DMS 273 (cell line): ENCODE data around the gene CALML3.
A peak's percentile ranks its signal among the peaks of the same experiment; 100 is the strongest.
"Not testable (repeated sequence)": the region's sequence is repeated elsewhere in the genome, so short reads cannot be mapped to it uniquely, and the experiment has no call there.

ENCODE experiments used
- DNase-seq: peaks from one replicate; lab custom pipeline; 2025; ENCODE audit not compliant: unreplicated experiment; lab: John Stamatoyannopoulos, UW

Gene CALML3

DNA sequence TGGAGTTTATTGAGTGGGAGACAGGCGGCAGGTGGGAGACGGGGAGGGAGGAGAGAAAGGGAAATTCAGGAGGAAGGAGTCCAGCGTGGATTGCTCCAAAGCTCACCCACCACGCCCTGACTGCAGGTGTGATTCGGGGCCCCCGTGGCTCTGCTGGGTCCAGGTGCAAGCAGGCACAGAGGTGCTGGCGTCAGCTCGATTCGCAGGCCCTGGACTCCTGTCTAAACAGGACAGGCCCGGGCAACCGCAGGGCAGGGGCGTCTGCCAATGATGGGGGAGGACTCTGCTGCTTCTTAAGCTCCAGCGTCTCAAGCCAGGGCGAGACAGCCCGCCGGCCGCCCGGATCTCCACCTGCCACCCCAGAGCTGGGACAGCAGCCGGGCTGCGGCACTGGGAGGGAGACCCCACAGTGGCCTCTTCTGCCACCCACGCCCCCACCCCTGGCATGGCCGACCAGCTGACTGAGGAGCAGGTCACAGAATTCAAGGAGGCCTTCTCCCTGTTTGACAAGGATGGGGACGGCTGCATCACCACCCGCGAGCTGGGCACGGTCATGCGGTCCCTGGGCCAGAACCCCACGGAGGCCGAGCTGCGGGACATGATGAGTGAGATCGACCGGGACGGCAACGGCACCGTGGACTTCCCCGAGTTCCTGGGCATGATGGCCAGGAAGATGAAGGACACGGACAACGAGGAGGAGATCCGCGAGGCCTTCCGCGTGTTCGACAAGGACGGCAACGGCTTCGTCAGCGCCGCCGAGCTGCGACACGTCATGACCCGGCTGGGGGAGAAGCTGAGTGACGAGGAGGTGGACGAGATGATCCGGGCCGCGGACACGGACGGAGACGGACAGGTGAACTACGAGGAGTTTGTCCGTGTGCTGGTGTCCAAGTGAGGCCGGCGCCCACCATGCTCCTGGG lies at the start of gene CALML3:
CALML3 (plus strand) TSS at position 321 of the 920 bp plus-strand sequence; CDS start at position 446, 125 bp downstream.
- DNase-seq = peak; percentile 4

DNA sequence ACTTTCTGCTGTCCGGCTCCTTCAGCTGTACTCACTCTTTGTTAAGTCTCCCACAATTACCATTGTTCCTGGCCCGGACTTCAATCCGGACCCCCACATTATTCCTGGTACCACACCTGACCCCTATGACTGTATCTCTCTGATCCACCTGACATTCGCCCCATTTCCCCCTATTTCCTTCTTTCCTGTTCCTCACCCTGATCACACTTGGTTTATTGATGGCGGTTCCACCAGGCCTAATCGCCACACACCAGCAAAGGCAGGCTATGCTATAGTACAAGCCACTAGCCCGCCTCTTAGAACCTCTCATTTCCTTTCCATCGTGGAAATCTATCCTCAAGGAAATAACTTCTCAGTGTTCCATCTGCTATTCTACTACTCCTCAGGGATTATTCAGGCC lies 49.7 kb upstream of the CALML3 start:
- DNase-seq = not testable (repeated sequence)

DNA sequence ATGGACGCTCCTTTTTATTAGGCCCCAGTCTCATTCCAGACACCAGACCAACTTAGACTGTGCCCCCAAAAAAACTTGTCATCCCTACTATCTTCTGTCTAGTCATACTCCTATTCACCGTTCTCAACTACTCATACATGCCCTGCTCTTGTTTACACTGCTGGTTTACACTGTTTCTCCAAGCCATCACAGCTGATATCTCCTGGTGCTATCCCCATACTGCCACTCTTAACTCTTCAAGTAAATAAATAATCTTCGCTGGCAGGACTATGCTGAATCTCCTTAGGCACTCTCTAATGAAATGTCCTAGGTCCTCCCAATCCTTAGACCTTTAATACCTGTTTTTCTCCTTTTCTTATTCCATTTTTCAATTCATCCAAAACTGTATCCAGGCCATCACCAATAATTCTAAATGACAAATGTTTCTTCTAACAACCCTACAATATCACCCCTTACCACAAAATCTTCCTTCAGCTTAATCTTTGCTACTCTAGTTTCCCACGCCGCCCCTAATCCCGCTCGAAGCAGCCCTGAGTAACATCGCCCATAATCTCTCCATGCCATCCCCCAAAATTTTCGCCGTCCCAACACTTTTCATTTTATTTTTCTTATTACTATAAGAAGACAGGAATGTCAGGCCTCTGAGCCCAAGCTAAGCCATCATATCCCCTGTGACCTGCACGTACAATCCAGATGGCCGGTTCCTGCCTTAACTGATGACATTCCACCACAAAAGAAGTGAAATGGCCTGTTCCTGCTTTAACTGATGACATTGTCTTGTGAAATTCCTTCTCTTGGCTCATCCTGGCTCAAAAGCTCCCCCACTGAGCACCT lies 48.6 kb upstream of the CALML3 start:
- DNase-seq = not testable (repeated sequence)

DNA sequence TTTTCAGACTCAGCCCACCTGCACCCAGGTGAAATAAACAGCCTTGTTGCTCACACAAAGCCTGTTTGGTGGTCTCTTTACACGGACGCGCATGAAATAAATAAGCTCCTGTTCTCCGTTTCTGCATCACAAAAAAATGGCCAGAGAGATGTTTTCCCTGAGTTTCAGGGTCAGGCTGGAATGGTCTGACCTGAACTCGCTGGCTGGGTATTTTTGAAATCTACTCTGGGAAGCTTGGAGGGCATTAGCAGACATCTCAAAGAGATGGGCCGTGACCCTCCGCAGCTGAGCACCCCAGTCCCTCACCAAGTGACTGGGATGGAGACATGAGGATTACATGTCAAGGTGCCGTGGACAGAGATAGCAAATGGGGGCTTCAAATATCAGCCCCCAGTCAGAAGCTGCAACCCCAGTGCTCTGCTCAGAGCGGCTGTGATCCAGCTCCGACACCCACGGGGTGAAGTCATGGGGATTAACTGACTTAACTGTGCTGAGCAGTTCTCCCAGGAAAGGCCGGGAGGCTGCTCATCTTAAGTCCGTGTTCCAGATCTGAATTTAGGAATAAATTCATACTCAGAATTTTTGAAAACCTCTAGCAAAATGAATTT lies 47.7 kb upstream of the CALML3 start:
- DNase-seq = no peak

DNA sequence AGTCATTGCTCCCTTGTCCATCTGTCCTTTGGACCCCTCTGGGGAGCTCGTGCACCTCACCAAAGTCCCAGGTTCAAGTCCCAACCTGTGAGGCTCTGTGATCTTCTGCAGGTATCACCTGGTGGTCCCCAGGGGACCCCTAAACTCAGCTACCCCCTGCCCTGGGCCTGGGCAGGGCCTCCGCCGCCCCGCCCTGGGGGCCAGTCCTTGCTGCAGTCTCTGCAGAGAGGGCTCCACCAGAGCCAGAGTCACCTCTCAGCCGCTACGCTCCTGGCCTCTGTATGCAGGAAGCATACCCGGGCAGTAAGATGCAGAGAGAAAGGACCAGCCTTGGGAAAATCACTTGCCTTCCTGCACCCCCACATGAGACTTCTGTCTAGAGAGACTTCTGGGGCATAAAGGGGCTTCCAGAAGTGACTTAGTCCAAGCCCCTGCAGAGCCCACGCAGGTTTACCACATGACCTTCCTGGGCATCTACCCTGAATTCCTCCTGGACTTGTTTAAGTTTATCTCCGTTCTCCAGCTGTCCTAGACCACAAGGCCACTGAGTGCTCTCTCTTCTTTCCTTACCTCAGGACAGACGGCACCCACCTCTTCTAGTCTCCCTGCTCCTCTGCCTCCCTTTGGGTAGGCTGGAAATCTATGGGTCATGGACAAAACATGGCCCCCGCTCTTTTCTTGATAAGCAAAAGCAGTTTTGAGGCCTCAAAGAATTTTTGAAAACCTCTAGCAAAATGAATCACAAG lies 46.6 kb upstream of the CALML3 start:
- no peak for DNase-seq

DNA sequence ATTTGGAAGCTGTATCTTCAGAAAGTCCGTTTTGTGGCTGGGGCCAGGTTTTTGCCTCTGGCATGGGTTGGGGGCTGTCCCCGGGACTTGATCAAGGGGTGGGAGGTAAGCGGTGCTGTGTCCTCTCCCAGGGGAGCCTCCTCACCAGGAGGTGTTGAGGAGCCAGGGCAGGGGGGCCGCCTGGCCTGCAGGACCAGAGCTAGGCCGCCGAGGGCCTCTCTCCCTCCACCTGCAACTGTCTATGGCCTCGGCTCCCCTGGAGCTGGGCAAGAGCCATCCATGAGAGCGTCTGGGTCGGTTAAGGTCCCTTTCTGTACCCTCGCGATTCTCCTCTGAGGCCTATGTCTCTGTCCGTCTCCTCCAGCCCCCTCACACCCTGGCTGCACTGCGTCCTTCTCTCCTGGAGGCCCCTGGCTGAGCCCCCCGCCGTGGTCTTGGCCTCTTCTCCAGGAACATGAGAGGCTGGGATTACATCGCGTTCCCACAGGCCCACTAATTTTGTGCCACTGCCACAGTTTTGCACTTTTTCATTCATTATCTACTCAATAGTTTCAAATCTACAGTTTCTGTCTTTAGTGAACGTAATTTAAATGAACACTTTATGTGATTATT lies 46.0 kb upstream of the CALML3 start:
- DNase-seq = no peak

DNA sequence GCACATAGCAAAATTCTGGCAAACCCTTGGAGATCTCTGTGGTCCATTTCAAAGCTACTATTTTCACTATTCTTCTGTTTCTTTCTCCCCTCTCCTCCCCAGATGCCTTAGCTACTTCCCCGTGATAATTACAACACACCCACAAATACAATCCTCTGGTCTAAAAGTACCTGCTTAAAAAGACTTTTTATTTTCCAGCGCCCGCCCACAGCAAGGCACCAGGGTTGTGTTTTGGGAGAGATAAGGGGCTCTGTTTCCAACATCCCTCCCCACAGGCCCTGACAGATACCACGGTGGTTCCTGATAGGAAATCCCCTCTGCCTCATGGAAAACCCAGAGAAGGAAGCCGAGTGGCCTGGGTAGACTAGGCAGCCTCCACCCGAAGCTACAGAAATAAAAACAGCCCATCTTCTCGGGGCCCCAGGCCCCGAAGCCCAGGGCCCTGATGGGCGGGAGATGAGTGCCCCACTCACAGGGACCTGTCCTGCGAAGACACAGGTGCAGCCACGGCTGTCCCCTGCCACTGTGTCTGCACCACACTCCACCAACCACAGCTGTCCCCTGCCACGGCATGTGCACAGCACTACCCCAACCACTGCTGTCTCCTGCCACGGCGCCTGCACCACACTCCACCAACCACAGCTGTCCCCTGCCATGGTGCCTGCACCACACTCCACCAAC lies 45.1 kb upstream of the CALML3 start:
- no peak for DNase-seq

DNA sequence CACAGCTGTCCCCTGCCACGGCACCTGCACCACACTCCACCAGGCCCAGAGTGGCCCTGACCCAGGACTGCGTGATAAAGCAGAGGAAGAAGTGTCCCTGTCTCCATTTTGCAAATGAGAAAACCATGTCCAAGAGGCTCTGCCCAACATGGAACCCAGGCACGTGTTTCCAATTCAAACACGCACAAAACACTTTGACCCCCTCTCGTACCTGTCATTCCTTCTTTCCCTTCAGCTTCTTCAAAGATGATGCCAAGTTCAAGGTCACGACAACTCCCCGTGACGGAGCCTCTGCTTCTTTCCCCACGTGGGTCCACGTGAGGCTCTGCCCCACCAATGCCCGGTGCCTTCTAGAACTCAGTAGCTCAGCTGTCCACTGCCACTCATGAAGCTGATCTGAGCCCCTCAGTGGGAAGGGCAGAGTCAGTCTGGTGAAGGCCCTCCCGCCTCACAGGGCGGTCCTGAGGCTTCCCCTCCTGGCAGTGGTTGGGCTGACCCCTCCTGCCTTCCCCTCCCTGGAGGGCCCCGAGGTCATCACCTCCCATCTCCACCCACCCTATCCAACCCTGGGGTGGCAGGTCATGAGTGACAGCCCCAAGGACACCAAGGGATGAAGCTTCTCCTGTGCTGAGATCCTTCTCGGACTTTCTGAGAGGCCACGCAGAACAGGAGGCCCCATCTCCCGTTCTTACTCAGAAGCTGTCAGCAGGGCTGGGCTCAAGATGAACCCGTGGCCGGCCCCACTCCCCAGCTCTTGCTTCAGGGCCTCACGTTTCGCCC lies 44.4 kb upstream of the CALML3 start:
- no peak for DNase-seq

DNA sequence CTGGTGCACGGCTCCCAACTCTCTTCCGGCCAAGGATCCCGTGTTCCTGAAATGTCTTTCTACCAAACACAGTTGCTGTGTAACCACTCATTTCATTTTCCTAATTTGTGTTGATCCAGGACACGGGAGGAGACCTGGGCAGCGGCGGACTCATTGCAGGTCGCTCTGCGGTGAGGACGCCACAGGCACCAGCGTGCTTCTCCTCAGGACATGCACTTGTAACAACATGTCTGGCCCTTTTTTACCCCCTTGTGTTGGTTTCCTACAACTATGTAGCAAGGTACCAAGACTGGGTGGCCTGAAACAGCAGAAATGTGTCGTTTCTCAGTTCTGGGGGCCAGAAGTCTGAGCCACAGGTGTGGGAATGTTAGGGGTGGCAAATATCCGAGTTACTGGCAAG lies 43.6 kb upstream of the CALML3 start:
- DNase-seq = no peak

DNA sequence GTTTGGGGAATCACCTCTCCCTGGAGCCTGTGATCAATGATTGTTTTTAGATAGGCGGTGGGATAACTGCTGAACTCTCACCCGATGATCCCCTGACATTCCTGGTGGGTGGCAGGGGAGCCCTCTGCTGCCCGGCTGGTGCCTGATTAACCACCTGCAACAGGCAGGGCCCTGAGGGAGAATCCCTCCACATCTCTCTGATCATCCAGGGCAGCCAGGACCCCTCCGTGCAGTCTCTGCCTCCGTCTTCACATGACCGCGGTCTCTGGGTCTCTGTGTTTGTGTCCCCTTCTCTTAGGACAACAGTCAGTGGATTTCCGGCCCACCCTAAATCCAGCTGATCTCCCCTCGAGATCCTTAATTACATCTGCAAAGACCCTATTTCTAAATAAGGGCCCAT lies 42.7 kb upstream of the CALML3 start:
- DNase-seq = no peak

DNA sequence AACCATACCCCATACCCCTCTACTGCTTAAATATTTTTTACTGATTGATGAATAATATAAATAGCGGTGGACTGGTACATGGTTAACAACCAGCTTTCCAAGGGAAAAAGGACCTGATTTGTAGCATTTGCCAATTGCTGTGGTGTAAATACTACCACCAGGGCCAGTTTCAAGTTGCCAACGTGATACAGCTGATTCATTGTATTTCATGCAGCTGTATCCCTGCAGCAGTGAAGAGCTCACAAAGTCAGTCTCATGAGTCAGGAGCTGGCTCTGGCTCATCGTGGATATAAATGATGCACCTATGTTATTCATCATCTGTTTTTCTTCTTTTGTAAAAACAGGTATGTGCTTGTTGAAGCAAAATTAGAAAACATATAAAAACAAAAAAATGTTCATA lies 40.6 kb upstream of the CALML3 start:
- DNase-seq = no peak

DNA sequence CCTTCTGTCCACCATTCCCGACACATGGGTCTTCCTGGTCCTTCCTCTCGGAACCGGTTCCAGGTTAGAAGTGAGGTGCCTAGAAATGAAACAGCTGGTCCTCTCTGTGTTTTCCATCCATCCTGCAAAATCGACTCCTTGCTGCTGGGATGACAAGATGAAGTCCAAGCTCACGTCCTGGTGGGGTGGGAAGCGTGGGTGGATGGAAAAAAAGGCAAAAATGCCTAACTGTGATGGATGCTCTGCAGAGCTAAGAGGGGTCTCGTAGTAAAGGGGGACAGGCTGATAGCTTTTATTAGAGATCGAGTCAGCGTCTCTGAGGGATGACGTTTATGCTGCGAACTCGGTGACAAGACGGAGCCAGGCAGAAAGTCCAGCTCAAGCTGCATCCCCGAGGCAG lies 39.5 kb upstream of the CALML3 start:
- DNase-seq = no peak

DNA sequence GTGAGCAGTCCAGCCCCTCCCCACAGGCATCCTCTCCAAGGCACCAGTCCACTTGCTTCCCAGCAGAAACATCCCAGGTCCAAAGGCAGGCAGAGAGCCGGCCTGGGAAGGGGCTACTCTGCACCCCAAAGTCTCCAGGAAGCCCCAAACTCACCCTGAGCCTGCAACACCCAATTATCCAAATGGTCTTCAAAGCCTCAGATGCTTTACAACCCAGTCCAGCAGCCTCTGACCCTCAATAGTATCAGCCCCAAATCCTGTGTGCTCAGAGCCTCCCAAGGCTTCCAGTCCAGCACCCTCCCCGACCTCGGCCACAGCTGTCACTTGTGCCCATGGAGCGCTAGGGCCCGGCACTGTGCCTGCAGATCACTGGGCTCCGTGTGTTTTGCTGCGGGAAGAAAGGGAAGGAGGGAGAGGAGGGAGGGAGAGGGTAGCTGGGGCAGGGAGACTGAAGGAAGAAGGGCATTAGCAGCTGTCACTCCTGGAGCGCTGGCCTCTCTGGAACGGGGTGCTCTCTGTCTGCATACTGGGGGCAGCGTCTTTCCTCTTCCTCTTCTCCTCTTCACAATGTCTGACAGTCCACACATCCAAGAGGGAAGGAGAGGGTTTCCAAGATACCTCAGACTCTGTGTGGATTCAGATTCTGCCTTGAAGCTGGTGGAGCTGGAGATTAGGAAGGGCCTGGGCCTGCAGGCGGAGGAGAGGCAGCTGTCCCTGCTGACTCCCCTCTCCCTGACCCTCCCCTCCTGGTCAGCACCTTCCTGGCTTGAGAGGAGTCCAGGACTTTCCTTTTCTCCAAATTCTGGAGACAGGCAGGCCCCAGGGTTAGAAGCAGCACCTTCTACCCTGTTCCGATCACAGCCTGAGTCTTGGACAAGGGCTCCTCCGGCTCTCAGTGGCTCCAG lies 38.6 kb upstream of the CALML3 start:
- DNase-seq = no peak

DNA sequence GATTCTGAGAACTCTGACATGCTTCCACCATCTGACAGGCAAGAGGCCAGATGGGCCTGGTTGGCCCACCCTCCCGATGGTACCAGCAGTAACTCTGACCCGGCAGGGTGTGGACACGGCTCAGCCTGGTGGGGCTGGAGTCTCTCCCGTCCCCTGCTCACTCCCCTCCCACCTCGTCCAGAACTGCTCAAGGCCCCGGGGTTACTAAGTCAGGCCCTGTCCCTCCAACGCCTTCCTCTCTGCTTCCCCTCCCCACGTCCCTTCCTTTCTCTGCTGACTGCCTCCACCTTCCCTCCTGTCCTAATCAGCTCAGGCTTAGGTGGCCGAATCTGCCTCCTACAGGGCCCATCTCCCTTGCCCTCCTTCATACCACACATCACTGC lies 37.9 kb upstream of the CALML3 start:
- no peak for DNase-seq

DNA sequence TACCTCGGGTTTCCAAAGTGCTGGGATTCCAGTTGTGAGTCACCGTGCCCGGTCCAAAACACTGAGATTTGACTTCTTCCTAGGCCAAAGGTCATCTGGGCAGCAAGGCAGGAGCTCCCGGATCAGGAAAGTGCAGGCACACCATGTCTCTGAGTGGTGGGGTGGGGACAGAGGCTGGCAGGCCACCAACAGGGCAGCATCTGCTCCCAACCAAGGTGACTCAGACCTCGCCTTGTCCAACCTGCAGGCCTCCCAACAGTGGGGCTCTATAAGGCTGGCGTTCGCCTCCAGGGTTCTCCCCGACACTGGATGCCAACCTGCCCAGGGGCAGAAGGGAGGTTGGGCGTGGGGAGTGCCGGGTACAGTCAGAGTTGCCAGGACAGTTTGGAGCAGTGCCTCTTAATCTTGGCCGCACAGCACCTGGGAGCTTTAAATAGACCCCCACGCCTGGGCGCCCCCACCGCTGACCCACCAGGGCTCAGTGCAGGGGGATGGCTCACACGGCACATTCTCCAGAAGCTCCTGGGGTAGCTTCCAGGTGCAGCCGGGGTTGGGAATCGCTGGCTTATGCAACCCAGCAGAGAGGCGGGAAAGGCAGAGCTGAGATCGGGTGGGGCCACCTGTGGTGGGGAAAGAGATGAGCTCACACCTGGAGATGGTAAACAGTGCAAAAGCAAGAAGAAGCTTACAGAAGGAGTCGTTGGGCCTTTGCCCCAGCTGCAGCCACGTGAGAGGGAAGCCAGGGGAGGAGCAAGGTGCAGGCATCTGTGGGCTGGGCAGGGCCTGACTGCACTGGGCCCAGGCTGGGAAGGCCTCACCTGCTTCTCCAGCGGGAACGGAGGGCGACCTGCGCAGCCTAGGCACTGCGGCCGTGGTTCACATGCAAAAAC lies 36.2 kb upstream of the CALML3 start:
- DNase-seq = no peak

DNA sequence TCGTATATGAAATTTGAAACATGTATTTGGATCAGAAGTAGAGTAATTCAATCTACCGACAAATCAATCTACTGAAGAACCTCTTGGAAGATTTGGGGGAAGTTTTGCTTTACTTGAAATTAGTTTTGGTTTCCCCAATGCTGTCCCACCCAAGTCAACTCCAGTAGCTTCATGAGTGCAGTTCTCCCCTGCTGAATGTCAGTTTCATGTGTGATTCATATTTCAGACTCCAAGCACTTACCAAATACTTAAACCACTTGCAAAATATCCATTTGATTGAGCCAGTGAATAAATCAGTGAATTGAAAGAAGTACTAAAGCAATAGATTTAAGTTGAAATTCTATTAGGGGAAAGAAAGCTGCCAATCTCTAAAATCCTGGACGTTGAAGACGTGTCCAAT lies 34.7 kb upstream of the CALML3 start:
- no peak for DNase-seq
